ENCODE data around the gene STK11IP.

The STK11IP gene

GRCh38 chr2:219618733-219619122 lies 21.1 kb downstream of the STK11IP start:
- no peak for DNase-seq

- no peak for DNase-seq
These were observed 21.6 kb downstream of the STK11IP start for GRCh38 chr2:219619235-219619634.

GRCh38 chr2:219620546-219620945 lies 22.9 kb downstream of the STK11IP start:
- DNase-seq, result no peak

GRCh38 chr2:219621935-219622334 lies 24.3 kb downstream of the STK11IP start:
- DNase-seq, result no peak

GRCh38 chr2:219622472-219622871 lies 24.8 kb downstream of the STK11IP start:
- no peak for DNase-seq

GRCh38 chr2:219624565-219624964 lies 26.9 kb downstream of the STK11IP start:
- DNase-seq, result no peak

GRCh38 chr2:219625179-219625578 lies 27.5 kb downstream of the STK11IP start:
- no peak for DNase-seq

- no peak for DNase-seq
These were observed 28.9 kb downstream of the STK11IP start for GRCh38 chr2:219626540-219626939.

GRCh38 chr2:219627103-219628100 lies 29.7 kb downstream of the STK11IP start, which contains the start of gene SLC4A3:
Gene SLC4A3 (plus strand): TSS chr2:219627630. CDS start chr2:219627993, 363 bp downstream.
- no peak for DNase-seq

- DNase-seq, result no peak
These were observed 30.8 kb downstream of the STK11IP start for GRCh38 chr2:219628235-219628985.

GRCh38 chr2:219628986-219629901 lies 31.6 kb downstream of the STK11IP start:
- no peak for DNase-seq

- no peak for DNase-seq
These were observed 32.5 kb downstream of the STK11IP start for GRCh38 chr2:219629976-219630695.

GRCh38 chr2:219630770-219631405 lies 33.2 kb downstream of the STK11IP start:
- DNase-seq, result no peak

GRCh38 chr2:219631406-219631891 lies 33.8 kb downstream of the STK11IP start:
- DNase-seq, result no peak

- DNase-seq, result no peak
These were observed 34.5 kb downstream of the STK11IP start for GRCh38 chr2:219631904-219632759.

GRCh38 chr2:219632760-219633105 lies 35.1 kb downstream of the STK11IP start:
- DNase-seq, result no peak

- DNase-seq, result no peak
These were observed 35.8 kb downstream of the STK11IP start for GRCh38 chr2:219633276-219634065.

GRCh38 chr2:219634171-219634940 lies 36.7 kb downstream of the STK11IP start:
- no peak for DNase-seq
